Measurements from ENCODE around the gene ARFGEF2.

- TF ChIP-seq FOXK2 (IDR thresholded peaks at IDR 0.05) (no peak), BHLHE40 (IDR thresholded peaks at IDR 0.05; ENCODE audit: borderline replicate concordance) (no peak), SUZ12 (IDR thresholded peaks at IDR 0.05) (no peak), HDGF (IDR thresholded peaks at IDR 0.05; ENCODE audit: borderline replicate concordance) (no peak), SP1 (IDR thresholded peaks at IDR 0.05) (no peak), ZNF384 (IDR thresholded peaks at IDR 0.05) (no peak), FOXA1 (IDR thresholded peaks at IDR 0.05) (no peak)
Observed at GRCh38 chr20:49028684-49029083, 107.2 kb downstream of the ARFGEF2 start.

Measured in HEK293T (cell line).